K562 (cell line): ENCODE data around the gene LEMD1.

Experiments
- NR2C2 ChIP-seq, 2 experiments: fragments of 200-800 bp in 1 of 2; sonication (Bioruptor generic) in 1 of 2; sonication (generic) in 1 of 2; formaldehyde crosslinking in 1 of 2; IDR thresholded peaks; 2 replicates each; pipeline versions ENCODE4 v1.6.1 to v1.8.0; 2016 to 2022; ENCODE audit warnings: mild to moderate bottlenecking in 1 of 2, missing compliant biosample characterization in 1 of 2, missing genetic modification characterization in 1 of 2, missing genetic modification reagents in 1 of 2
- TEAD4 ChIP-seq, 2 experiments: sonication (generic) in 1 of 2; formaldehyde crosslinking in 1 of 2; IDR thresholded peaks; 2 replicates each; pipeline versions ENCODE4 v1.6.1 to v1.8.0; 2012 to 2022; ENCODE audit warnings: borderline replicate concordance in 1 of 2, inconsistent platforms in 1 of 2, low read length in 1 of 2, mild to moderate bottlenecking in 1 of 2, missing genetic modification reagents in 1 of 2
- ZNF75A ChIP-seq: fragments of 450-650 bp; formaldehyde crosslinking; IDR thresholded peaks from 2 replicates; pipeline ENCODE4 v1.4.0; 2020; ENCODE audit warnings: mild to moderate bottlenecking

DNA sequence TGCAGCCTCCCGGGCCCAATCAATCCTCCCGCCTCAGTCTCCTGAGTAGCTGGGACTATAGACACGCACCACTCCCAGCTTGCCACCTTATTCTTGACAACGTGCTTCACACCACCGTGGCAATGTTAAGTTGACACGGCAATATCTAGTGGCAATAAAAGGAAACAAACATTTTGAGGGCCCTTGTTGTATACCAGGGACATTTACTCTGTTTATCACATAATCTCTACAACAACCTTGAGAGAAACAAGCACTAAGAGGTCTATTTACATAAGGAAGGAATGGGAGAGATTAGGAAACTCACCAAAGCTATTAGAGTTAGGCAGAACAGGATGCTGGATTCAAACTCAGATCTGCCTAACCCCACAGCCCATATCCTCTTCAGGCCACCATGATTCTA is 68.2 kb downstream of the LEMD1 start:
- TF ChIP-seq TEAD4 (IDR thresholded peaks at IDR 0.05; ENCODE audit: low read length) (no peak), TEAD4 (CRISPR knock-in tag; IDR thresholded peaks at IDR 0.05; ENCODE audit: borderline replicate concordance) (no peak), NR2C2 (CRISPR knock-in tag; IDR thresholded peaks at IDR 0.05) (no peak), NR2C2 (tag; IDR thresholded peaks at IDR 0.05) (no peak), ZNF75A (no peak)
